Immature natural killer cell (primary cell): ENCODE data around the gene MOB1B. TPM values are rescaled to one million over a fixed set of nuclear protein-coding genes. Genes with fewer than 3 reads are reported as not detected.

ENCODE experiments used
- DNase-seq, 3 donors: peaks; one replicate each; pipeline ENCODE4 v3.0.0; 2022; ENCODE audit warnings: mixed read lengths in 1 of 3
- H3K27ac Mint-ChIP-seq, 6 donors: one replicate each; pipeline ENCODE4 v1.8.0; 2020; ENCODE audit warnings: mixed read lengths in 6 of 6, mild to moderate bottlenecking in 5 of 6, inconsistent platforms in 4 of 6, moderate library complexity in 3 of 6
- H3K27me3 Mint-ChIP-seq, 3 donors: one replicate each; pipeline ENCODE4 v1.8.0; 2020 to 2021; ENCODE audit warnings: low read depth in 3 of 3, mild to moderate bottlenecking in 3 of 3, mixed read lengths in 3 of 3, moderate library complexity in 3 of 3, inconsistent platforms in 1 of 3
- H3K36me3 Mint-ChIP-seq, 3 donors: one replicate each; pipeline ENCODE4 v1.8.0; 2020; ENCODE audit warnings: mixed read lengths in 3 of 3, inconsistent platforms in 2 of 3, mild to moderate bottlenecking in 2 of 3
- H3K4me1 Mint-ChIP-seq, 2 donors: one replicate each; pipeline ENCODE4 v1.8.0; 2020; ENCODE audit warnings: inconsistent platforms in 2 of 2, mild to moderate bottlenecking in 2 of 2, mixed read lengths in 2 of 2, moderate library complexity in 1 of 2
- H3K4me3 Mint-ChIP-seq, 5 donors: one replicate each; pipeline ENCODE4 v1.8.0; 2020; ENCODE audit warnings: mild to moderate bottlenecking in 5 of 5, mixed read lengths in 5 of 5, inconsistent platforms in 3 of 5, moderate library complexity in 3 of 5
- H3K9me3 Mint-ChIP-seq, 6 donors: one replicate each; pipeline ENCODE4 v1.8.0; 2020; ENCODE audit warnings: mild to moderate bottlenecking in 6 of 6, mixed read lengths in 6 of 6, inconsistent platforms in 4 of 6, moderate library complexity in 3 of 6
- polyA plus RNA-seq, 3 donors: library from polyadenylated mRNA; unstranded; fragments of 300-500 nt; fragmentation: Illumina TruSeq; gene quantifications; one replicate each; pipeline ENCODE4 v1.2.3, GENCODE V29; 2021

The MOB1B gene
- polyA plus RNA-seq, 3 donors from 2014 or later: 1.6 to 1.9 TPM; not detected in 1

- Mint-ChIP-seq H3K9me3 (no peaks in the 10 kb centered on the region), H3K27me3 (peaks cover 0 to 3% (median 0%) of the 10 kb centered on the region in 3 donors), H3K4me1 (peaks cover 35 to 56% of the 10 kb centered on the region in 2 donors), H3K4me3 (peak overlapping the region in 3 of 5 donors; percentile 3 to 57 (median 41)), H3K27ac (peak overlapping the region; percentile 9 to 40 (median 28)), H3K36me3 (no peaks in the 10 kb centered on the region)
- DNase-seq: peak in 2 of 3 donors; percentile 6 to 7
Observed at GRCh38 chr4:70927502-70928137, 25.5 kb downstream of the MOB1B start.

DNA sequence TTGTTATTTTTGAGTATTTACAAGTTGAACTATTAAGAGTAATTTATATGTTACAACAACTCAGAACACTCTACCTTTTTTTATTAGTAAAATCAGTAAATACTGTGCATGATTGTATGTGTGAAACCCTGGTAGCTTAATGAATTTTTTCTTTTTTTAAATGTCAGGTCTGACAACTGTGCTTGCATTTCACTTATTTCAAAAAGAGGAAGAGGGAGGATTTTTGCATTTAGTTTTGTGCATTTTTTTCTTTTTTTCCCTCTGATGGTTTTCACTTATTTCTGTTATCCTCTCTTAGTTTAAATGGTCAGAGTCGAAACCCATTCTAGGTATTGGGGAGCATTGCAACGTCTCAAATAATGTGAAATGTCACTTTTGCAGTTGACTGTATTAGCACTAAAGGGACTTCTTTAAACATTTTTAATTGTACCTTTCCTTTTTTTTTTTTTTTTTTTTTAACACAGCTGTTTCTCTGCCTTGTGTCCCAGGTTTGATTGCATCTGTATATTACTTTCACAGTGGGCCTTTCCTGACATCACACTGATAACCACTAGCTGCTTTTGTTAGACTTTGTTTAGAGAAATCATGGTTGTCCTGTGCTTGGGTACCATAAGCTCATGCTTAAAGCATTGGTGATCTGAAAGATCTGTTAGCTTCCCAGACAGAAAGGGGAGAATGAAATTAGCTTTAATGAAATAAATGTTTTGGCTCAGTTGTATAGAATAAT lies 28.5 kb downstream of the MOB1B start:
- no peak overlapping the region for H3K4me3 Mint-ChIP-seq
- no peaks in the 10 kb centered on the region for H3K36me3 Mint-ChIP-seq
- peaks cover 28 to 47% of the 10 kb centered on the region in 2 donors for H3K4me1 Mint-ChIP-seq
- no peaks in the 10 kb centered on the region for H3K9me3 Mint-ChIP-seq
- peak overlapping the region; percentile 29 to 73 (median 54) for H3K27ac Mint-ChIP-seq
- DNase-seq: no peak
- peaks cover 0 to 3% (median 0%) of the 10 kb centered on the region in 3 donors for H3K27me3 Mint-ChIP-seq

- DNase-seq: no peak
- H3K4me3 Mint-ChIP-seq: no peak overlapping the region
- peak overlapping the region in 5 of 6 donors; percentile 29 to 66 (median 52) for H3K27ac Mint-ChIP-seq
- peaks cover 25 to 43% of the 10 kb centered on the region in 2 donors for H3K4me1 Mint-ChIP-seq
- no peaks in the 10 kb centered on the region for H3K9me3 Mint-ChIP-seq
- H3K27me3 Mint-ChIP-seq: peaks cover 0 to 3% (median 0%) of the 10 kb centered on the region in 3 donors
- no peaks in the 10 kb centered on the region for H3K36me3 Mint-ChIP-seq
Observed at GRCh38 chr4:70931347-70931746, 29.2 kb downstream of the MOB1B start.

DNA sequence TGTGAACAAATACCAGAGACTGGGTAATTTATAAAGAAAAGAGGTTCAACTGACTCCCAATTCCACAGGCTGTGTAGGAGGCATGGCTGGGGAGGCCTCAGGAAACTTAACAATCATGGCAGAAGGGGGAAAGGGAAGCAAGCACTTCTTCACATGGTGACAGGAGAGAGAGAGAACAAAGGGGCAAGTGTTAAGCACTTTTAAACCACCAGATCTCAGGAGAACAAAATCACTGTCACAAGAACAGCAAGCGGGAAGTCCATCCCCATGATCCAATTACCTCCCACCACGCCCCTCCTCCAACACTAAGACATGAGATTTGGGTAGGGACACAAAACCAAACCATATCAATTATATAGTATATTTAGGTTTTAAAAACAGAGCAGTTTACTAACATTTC lies 30.8 kb downstream of the MOB1B start:
- H3K9me3 Mint-ChIP-seq: no peaks in the 10 kb centered on the region
- H3K4me3 Mint-ChIP-seq: no peak overlapping the region
- no peaks in the 10 kb centered on the region for H3K36me3 Mint-ChIP-seq
- peaks cover 16 to 38% of the 10 kb centered on the region in 2 donors for H3K4me1 Mint-ChIP-seq
- peak overlapping the region in 1 of 6 donors; percentile 51 for H3K27ac Mint-ChIP-seq
- no peak for DNase-seq
- peaks cover 0 to 3% (median 2%) of the 10 kb centered on the region in 3 donors for H3K27me3 Mint-ChIP-seq

- Mint-ChIP-seq H3K9me3 (no peaks in the 10 kb centered on the region), H3K27ac (no peak overlapping the region), H3K4me1 (peaks cover 19 to 37% of the 10 kb centered on the region in 2 donors), H3K4me3 (no peak overlapping the region), H3K36me3 (no peaks in the 10 kb centered on the region), H3K27me3 (peaks cover 0 to 4% (median 2%) of the 10 kb centered on the region in 3 donors)
- no peak for DNase-seq
Observed at GRCh38 chr4:70935038-70935695, 33.0 kb downstream of the MOB1B start.

DNA sequence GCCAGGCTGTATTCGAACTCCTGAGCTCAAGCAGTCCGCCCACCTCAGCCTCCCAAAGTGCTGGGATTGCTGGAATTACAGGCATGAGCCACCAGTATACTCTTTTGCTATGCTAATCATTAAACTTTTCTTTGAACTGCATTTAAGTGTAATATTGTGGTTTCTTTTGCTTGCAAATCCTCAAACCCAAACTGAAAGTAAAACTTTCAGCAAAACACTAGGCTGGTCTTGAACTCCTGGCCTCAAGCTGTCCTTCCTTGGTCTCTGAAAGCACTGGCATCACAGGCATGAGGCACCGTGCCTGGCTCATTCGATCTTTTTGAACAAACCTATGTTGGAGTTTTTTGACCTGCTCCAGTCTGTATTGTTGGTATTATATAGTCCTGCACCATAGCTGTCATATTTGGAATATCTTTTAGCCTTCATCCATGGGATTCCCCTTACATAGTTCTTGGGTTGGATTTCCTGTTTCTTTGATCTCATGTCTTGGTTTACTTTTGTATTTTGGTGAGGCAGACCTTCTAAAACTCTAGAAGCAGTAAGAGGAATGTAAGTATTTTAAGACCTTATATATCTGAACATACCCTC lies 34.1 kb downstream of the MOB1B start:
- H3K36me3 Mint-ChIP-seq: peaks cover 0 to 4% (median 0%) of the 10 kb centered on the region in 3 donors
- H3K27me3 Mint-ChIP-seq: peaks cover 0 to 3% (median 2%) of the 10 kb centered on the region in 3 donors
- H3K9me3 Mint-ChIP-seq: no peaks in the 10 kb centered on the region
- no peak overlapping the region for H3K4me3 Mint-ChIP-seq
- peak overlapping the region in 2 of 6 donors; percentile 3 to 14 for H3K27ac Mint-ChIP-seq
- H3K4me1 Mint-ChIP-seq: peaks cover 12 to 27% of the 10 kb centered on the region in 2 donors
- DNase-seq: no peak

DNA sequence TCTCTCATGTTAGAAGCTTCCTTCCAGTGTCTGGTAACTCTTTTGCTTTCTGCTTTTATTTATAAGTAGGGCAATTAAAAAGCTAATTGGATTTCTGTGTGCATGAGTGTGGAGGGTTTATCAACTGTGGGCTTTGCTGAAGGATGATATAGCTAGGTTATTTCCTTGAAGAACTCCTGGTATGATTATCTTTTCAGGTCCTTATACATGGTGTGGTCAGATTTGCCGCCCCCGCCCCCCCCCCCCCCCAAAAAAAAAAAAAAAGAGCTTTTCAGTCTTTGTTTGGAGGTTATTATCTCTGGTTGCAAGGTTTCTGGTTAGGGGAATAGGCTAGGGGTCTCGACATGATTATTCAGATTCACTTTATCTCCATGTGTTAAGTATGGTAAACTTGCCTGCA lies 35.9 kb downstream of the MOB1B start:
- DNase-seq: no peak
- Mint-ChIP-seq H3K27ac (no peak overlapping the region), H3K36me3 (peaks cover 0 to 4% (median 0%) of the 10 kb centered on the region in 3 donors), H3K9me3 (no peaks in the 10 kb centered on the region), H3K4me3 (no peak overlapping the region), H3K4me1 (peaks cover 12 to 21% of the 10 kb centered on the region in 2 donors), H3K27me3 (peaks cover 0 to 3% (median 2%) of the 10 kb centered on the region in 3 donors)

- H3K4me1 Mint-ChIP-seq: peaks cover 13 to 25% of the 10 kb centered on the region in 2 donors
- H3K27me3 Mint-ChIP-seq: peaks cover 0 to 3% (median 2%) of the 10 kb centered on the region in 3 donors
- H3K9me3 Mint-ChIP-seq: peaks cover 0 to 1% (median 0%) of the 10 kb centered on the region in 6 donors
- no peak overlapping the region for H3K27ac Mint-ChIP-seq
- no peak overlapping the region for H3K4me3 Mint-ChIP-seq
- DNase-seq: no peak
- H3K36me3 Mint-ChIP-seq: peaks cover 0 to 4% (median 3%) of the 10 kb centered on the region in 3 donors
Observed at GRCh38 chr4:70940134-70940533, 38.0 kb downstream of the MOB1B start.

GRCh38 chr4:70943114-70943513 lies 40.9 kb downstream of the MOB1B start:
- Mint-ChIP-seq H3K36me3 (peaks cover 2 to 4% (median 3%) of the 10 kb centered on the region in 3 donors), H3K9me3 (peaks cover 0 to 1% (median 0%) of the 10 kb centered on the region in 6 donors), H3K27me3 (peaks cover 0 to 4% (median 0%) of the 10 kb centered on the region in 3 donors), H3K27ac (no peak overlapping the region), H3K4me3 (no peak overlapping the region), H3K4me1 (peaks cover 6 to 14% of the 10 kb centered on the region in 2 donors)
- DNase-seq: no peak

DNA sequence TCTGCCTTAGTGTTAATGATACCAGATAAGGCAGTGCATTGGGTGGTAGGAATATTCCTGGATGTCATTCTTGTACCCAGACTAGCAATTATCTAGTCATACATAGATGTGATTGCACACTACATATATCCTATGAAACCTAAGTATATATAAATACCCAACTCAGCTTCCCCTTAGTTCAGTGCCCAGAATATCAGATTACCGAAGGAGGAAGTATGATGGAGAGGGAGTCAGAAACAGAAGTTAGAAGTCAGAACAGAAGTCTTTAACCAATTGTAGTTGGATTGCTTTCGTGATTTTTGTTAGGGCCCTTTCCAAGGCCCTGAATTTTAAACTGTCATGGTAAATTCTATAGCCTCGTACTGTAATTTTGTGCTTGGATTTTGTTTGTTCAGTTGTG lies 42.9 kb downstream of the MOB1B start:
- no peak overlapping the region for H3K27ac Mint-ChIP-seq
- H3K4me3 Mint-ChIP-seq: no peak overlapping the region
- peaks cover 6 to 26% of the 10 kb centered on the region in 2 donors for H3K4me1 Mint-ChIP-seq
- peaks cover 0 to 2% (median 0%) of the 10 kb centered on the region in 3 donors for H3K27me3 Mint-ChIP-seq
- DNase-seq: no peak
- peaks cover 0 to 1% (median 0%) of the 10 kb centered on the region in 6 donors for H3K9me3 Mint-ChIP-seq
- H3K36me3 Mint-ChIP-seq: peaks cover 2 to 4% (median 3%) of the 10 kb centered on the region in 3 donors

- DNase-seq: no peak
- peaks cover 0 to 1% (median 0%) of the 10 kb centered on the region in 6 donors for H3K9me3 Mint-ChIP-seq
- peaks cover 0 to 1% (median 0%) of the 10 kb centered on the region in 3 donors for H3K27me3 Mint-ChIP-seq
- H3K36me3 Mint-ChIP-seq: peaks cover 2 to 4% (median 3%) of the 10 kb centered on the region in 3 donors
- H3K27ac Mint-ChIP-seq: no peak overlapping the region
- H3K4me1 Mint-ChIP-seq: peaks cover 6 to 23% of the 10 kb centered on the region in 2 donors
- no peak overlapping the region for H3K4me3 Mint-ChIP-seq
Observed at GRCh38 chr4:70945452-70946055, 43.4 kb downstream of the MOB1B start.

GRCh38 chr4:70946939-70947338 lies 44.8 kb downstream of the MOB1B start:
- Mint-ChIP-seq H3K27me3 (peaks cover 0 to 1% (median 0%) of the 10 kb centered on the region in 3 donors), H3K27ac (no peak overlapping the region), H3K4me1 (peaks cover 6 to 23% of the 10 kb centered on the region in 2 donors), H3K9me3 (peaks cover 0 to 1% (median 0%) of the 10 kb centered on the region in 6 donors), H3K4me3 (no peak overlapping the region), H3K36me3 (peaks cover 0 to 3% (median 2%) of the 10 kb centered on the region in 3 donors)
- DNase-seq: no peak

DNA sequence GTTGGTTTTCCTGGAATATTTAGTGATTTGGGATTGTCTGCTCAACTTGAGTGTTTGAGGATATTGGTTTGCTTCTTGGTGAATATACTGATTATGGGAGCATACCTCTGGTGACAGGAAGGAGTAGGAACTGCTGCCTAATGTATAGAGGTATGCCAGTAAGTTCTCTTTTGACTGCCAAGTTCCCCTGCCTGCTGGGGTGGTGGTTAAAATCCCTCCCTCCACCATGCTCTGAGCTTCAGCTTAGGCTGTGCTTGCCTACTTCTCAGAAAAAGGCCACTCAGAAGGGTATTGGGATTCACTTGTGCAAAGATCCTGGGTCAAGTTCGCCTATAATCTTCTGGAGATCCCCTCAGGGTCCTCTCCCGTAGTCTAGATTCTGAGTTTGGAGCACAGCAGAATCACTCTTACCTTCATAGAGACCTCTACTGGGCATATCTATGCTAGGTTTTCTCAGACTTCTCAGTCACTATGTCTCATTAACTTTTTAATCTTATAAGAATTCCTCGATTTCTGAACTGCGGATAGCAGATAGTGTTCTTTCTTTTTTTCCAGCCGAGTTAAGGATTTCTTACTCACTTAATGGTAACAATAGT lies 46.6 kb downstream of the MOB1B start:
- H3K4me3 Mint-ChIP-seq: no peak overlapping the region
- peaks cover 0 to 1% (median 0%) of the 10 kb centered on the region in 3 donors for H3K27me3 Mint-ChIP-seq
- no peak overlapping the region for H3K27ac Mint-ChIP-seq
- H3K9me3 Mint-ChIP-seq: no peaks in the 10 kb centered on the region
- H3K36me3 Mint-ChIP-seq: peaks cover 0 to 2% (median 0%) of the 10 kb centered on the region in 3 donors
- DNase-seq: no peak
- peaks cover 6 to 23% of the 10 kb centered on the region in 2 donors for H3K4me1 Mint-ChIP-seq
